ENCODE measurements around the gene DYNLRB2. TPM values are rescaled to one million over a fixed set of nuclear protein-coding genes. Genes with fewer than 3 reads are reported as not detected.

Gene DYNLRB2
- total and polyA plus RNA-seq, 10 of the 15 experiments (the other 5 are each of a cell fraction or from before 2014, with no cell fraction given): 0.21 to 1.2 (median 0.40) TPM; not detected in 5

DNA sequence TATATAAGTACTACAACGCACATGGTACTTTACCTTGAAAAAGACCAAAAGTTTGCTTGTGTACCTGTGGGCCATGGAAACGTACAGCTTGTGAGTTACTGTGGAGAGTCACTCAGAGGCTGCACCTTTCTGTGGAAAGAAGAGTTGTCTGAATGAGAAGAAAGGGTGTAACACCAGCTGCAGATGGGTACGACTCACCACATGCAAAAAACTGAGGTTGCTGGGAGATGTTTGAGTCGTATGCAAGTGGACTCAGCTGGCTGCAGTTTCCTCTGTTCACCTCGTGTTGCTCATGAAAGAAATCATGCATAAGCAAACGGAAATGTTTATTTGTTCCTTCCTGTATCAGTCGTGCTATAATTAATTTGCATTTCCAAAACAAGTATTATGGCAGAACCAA lies 22.4 kb upstream of the DYNLRB2 start (continued):
- TF ChIP-seq SMAD5 (IDR thresholded peaks at IDR 0.05; ENCODE audit: low read depth): no peak
- no peak for TF ChIP-seq POLR2A (IDR thresholded peaks at IDR 0.05; ENCODE audit: low read depth, low read length)
- TF ChIP-seq ZNF622 (IDR thresholded peaks at IDR 0.05): no peak
- TF ChIP-seq STAT1 (conservative IDR thresholded peaks at IDR 0.05): no peak
- no peak for TF ChIP-seq SP1 (IDR thresholded peaks at IDR 0.05; ENCODE audit: low read depth, low read length)

DNA sequence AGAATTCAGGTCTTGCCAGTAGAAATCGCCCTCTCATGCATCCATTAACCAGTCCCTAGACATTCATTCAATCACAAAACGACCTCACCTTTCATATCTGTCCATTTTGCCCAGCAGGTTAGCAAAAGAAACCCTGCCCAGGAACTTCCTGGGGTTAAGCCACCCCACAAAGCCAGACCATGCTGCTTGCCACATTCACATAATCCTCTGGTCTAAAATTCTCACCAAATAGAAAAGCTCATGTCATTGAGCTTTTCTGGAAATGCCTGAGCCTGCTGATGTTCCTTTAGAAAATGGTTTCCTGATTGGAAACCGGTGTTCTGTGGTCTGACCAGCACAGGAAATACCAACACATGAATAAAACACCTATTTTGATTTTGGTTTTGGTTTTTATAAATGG lies 21.6 kb upstream of the DYNLRB2 start:
- ATAC-seq: no peak
- in situ Hi-C loops (cut with MboI): no loop called here
- TF ChIP-seq EP300 (IDR thresholded peaks at IDR 0.05; ENCODE audit: borderline replicate concordance in 1 of 2, control insufficient read depth in 1 of 2, low read depth in 2 of 2, low read length in 2 of 2) (no peak), FOXK2 (IDR thresholded peaks at IDR 0.05) (no peak), BHLHE40 (IDR thresholded peaks at IDR 0.05; ENCODE audit: borderline replicate concordance in 1 of 2, low read depth in 2 of 2, low read length in 1 of 2) (no peak), POLR2A (IDR thresholded peaks at IDR 0.05; ENCODE audit: low read depth, low read length) (no peak), E4F1 (IDR thresholded peaks at IDR 0.05; ENCODE audit: borderline replicate concordance, partially characterized antibody) (no peak), ZNF384 (IDR thresholded peaks at IDR 0.05; ENCODE audit: borderline replicate concordance, low read depth, low read length) (no peak), CUX1 (IDR thresholded peaks at IDR 0.05; ENCODE audit: insufficient replicate concordance, low read depth, low read length) (no peak), BCLAF1 (IDR thresholded peaks at IDR 0.05) (no peak), FOS (IDR thresholded peaks at IDR 0.05; ENCODE audit: borderline replicate concordance, extremely low read depth, insufficient read length) (no peak)

More for the DNA sequence above, 21.6 kb upstream of the DYNLRB2 start:
- Histone ChIP-seq H3K9me3 (replicated peaks; ENCODE audit: control insufficient read depth, insufficient read depth, low read length) (no peaks in the 10 kb centered on the region), H3K79me2 (ENCODE audit: control insufficient read depth, insufficient read depth, low read length) (no peaks in the 10 kb centered on the region), H3K36me3 (ENCODE audit: control insufficient read depth in 2 of 2, insufficient read depth in 2 of 2, low read length in 1 of 2) (no peaks in the 10 kb centered on the region), H3K9ac (ENCODE audit: control insufficient read depth, insufficient read depth, low read length) (no peak overlapping the region), H3K27ac (ENCODE audit: control insufficient read depth, insufficient read depth) (no peak overlapping the region), H3K4me1 (ENCODE audit: control insufficient read depth, insufficient read depth, low read length) (no peaks in the 10 kb centered on the region), H4K20me1 (ENCODE audit: control insufficient read depth, insufficient read depth) (no peaks in the 10 kb centered on the region), H3K4me2 (ENCODE audit: control insufficient read depth, insufficient read depth) (no peak overlapping the region), H2AFZ (ENCODE audit: control insufficient read depth, low read depth, low read length) (no peak overlapping the region), H3K4me3 (no peak overlapping the region), H3K27me3 (replicated peaks in 1 of 2; ENCODE audit: control insufficient read depth in 2 of 2, insufficient read depth in 2 of 2, low read length in 1 of 2) (no peaks in the 10 kb centered on the region)
- DNase-seq (ENCODE audit: low read depth, low spot score): no peak
- SMC1A ChIA-PET (ENCODE audit: uncharacterized antibody, unreplicated experiment): no interaction called here
- intact Hi-C loops (cut with micrococcal nuclease; ENCODE audit: unreplicated experiment): no loop called here
- WGBS (ENCODE audit: insufficient coverage, insufficient replicate concordance, low lambda C conversion rate, missing lambda C conversion rate): 2% methylated on average over 3 of the region's 3 CpGs
- no TSS peak for BruUV-seq (replicated peaks)
- RAD21 ChIA-PET (ENCODE audit: unreplicated experiment): no interaction called here
- CTCF ChIA-PET: no interaction called here
- POLR2A ChIA-PET: no interaction called here
- FAIRE-seq: no peak
